CD4-positive, alpha-beta T cell treated with Interleukin-21 for 1 hour (primary cell): Measurements from ENCODE around the gene ANKH.

ENCODE experiments used
- DNase-seq: peaks from one replicate; pipeline ENCODE4 v3.0.0-alpha.2; 2020

Gene ANKH

DNA sequence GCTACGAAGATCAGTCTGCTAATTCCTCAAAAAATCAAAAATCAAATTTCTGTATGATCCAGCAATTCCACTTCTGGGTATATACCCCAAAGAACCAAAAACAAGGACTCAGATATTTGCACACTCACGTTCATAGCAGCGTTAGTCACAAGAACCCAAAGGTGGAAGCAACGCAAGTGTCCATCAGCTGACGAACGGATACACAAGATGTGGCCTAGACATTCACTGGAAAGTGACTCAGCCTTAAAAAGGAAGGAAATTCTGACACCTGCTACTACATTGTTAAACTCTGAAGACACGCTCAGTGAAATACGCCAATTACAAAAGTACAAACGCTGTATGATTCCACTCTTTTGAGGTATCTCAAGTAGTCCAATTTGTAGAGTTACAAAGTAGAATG is 113.7 kb downstream of the ANKH start:
- no peak for DNase-seq

- DNase-seq = no peak
Measured at GRCh38 chr5:14756478-14756877, 115.1 kb downstream of the ANKH start.

GRCh38 chr5:14753947-14754346 is 117.6 kb downstream of the ANKH start:
- no peak for DNase-seq

GRCh38 chr5:14753292-14753691 is 118.3 kb downstream of the ANKH start:
- no peak for DNase-seq

DNA sequence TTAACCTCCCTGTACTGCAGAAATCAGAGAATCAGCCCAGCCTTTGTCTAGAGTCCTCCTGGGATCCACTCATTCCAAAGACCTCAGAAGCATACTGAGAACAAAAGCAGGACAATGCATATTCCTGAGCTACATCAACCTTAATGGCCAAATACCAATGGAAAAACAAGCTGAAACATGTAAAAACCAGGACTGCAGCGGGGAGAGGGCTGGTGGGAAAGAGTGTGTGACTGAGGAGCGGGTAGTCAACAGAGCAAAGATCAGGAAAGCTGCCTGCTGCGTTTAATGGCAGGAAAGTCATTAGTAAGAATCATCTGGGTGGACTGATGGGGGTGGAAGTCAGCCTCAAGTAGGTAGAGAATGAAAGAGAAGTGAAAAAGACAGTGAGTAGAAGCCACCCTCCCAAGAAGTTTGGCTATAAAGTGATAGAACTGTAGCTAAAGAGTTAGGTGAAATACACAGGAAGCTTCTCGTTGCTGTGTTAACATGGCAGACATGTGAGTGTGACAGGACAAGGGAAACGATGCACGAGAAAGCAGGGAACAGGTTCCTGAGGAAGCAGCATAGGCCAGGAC is 119.0 kb downstream of the ANKH start:
- no peak for DNase-seq

DNA sequence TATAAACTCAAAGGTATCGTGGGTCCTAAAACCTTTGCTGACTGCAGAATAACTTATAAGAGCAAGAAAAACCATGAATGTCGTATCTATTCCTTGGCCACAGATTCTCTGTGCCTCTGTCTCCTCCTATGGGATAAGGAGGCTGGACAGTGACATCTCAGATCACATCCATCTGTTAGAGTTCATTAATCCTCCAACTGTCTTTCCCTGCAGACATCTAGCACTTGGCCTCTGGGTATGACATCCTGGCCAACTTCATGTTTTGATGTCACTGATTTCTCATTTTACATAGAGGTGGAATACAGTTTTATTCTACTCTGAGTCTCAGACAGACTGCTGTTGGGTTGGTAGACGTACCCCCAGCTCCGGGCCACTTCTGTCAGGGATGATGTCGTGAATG is 120.9 kb downstream of the ANKH start:
- DNase-seq = no peak

GRCh38 chr5:14749579-14750101 is 121.9 kb downstream of the ANKH start:
- DNase-seq = no peak

DNA sequence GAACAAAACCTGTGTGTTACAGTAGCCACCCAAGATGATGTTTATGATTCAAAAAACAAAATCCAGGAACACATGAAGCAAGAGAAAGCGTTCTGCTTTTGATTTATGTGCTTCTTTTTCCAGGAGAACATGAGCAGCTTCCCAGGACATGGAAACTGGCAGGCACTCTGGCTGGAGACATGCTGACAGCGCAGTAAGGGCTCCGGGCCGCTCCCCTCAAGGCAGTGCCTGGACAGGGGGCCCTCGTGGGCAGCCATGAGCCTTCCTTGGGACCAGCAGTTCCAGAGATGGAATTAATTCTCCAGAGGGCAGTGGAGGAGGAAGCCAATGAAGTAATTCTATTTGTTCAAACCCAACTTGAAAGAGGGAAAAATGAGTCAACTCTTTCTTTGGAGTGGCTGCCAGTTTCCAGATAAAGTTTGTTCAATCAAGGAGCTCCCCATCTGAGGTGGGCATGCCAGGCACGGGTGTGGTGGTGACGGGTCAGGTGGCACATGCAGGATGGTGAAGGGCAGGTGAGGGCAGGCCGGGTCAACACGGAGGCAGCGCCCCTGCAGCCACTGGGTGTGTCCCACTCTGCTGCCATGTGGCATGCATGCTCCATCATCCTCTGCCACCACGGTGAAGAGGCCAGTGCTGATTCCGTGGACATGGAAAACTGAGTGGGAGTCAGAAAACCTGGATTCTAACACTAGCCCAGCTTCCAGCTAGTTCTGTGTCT is 123.2 kb downstream of the ANKH start:
- no peak for DNase-seq

- DNase-seq = peak; percentile 32
Measured at GRCh38 chr5:14745753-14746152, 125.8 kb downstream of the ANKH start.

- no peak for DNase-seq
Measured at GRCh38 chr5:14745188-14745563, 126.4 kb downstream of the ANKH start.

- no peak for DNase-seq
Measured at GRCh38 chr5:14744296-14745187, 127.0 kb downstream of the ANKH start.

DNA sequence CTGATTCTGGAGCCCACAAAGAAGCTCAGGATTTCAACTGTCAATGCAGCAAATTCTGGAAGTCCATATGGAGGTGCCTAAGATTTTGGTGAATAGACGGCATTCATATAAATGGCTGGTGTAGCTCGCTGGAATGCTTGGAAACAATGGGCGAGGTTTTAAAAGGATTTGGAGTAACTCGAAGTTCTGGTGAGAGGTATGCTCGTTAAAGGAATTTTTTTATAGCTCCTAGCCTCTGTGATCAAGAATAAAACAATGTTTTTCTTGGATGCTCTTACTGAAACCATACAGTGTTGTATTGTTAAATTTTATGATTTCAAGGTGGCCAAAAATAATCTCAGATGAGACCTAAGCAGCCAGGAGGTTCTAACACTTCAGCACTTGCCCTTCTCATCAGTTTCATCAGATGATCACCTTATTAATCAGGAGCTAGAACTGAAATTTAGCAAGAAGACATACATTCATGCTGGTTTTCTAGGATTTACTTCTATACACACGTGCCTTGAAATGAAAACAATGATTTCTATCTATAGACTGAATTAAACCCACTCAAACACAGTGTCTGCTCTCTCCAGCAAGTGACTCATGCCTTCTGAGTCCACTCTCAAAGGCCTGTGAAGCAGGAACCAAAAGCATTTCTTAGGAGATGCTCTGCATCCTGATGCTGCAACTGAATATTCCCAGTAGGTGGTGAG is 127.8 kb downstream of the ANKH start:
- no peak for DNase-seq

GRCh38 chr5:14742498-14742897 is 129.1 kb downstream of the ANKH start:
- no peak for DNase-seq

GRCh38 chr5:14741801-14742440 is 129.7 kb downstream of the ANKH start:
- DNase-seq = no peak

DNA sequence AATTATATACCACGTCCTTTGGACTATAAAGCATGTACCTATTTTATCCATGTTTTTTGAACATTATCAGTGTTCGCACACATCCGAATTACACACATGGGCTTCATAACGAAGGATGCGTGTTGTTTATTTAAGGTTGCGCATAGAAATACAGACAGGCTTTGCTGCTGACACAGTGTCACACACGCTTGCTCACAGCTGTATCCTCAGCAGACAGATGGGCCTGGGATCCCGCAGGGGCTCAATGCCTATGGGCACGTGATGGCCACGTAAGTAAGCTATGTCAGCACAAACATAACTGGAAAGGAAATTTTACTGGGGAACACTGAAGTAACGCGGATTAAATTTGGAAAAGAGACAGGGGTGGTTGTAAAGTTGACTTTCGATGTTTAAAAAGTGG is 130.4 kb downstream of the ANKH start:
- no peak for DNase-seq

GRCh38 chr5:14739981-14740380 is 131.6 kb downstream of the ANKH start:
- no peak for DNase-seq

DNA sequence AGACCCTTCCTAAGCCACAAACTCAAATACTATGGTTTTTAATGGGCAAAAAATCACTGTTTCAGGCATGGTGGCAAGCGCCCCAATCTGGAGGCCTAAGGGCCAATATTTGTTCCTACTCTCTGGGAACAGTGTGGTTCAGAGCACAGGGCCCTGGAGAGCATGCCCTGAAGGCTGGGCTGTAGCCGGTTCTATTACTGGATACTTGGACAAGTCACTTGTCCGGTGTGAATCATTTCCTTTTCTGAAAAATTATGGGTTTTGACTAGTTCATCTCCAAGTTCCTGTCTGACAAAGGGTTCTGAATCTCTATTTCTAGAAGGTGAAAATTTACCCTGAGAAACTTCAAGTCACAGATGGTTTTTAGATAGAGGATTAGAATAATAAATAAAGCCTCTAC is 132.0 kb downstream of the ANKH start:
- no peak for DNase-seq

GRCh38 chr5:14738050-14738449 is 133.5 kb downstream of the ANKH start:
- DNase-seq = no peak

- no peak for DNase-seq
Measured at GRCh38 chr5:14737291-14737690, 134.3 kb downstream of the ANKH start.

GRCh38 chr5:14735944-14736343 is 135.6 kb downstream of the ANKH start:
- DNase-seq = no peak

DNA sequence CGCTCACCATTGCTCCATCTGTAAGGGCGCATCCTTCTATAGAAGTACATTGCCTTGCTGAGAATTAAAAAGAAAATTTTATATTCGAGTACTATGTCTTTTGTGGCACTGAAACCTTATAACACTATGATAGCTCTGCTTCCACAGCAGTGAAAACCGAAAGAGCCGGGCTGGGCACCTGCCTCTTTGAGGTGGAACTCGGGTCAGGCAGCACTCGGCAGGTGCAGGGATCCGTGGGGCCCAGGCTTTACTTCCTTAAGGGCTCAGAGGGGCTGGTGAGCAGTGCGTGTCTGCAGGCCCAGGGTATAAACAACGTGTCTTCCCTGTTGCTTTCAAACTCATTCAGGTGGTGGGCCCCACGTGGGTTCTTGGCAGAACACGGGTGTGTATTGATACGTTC is 137.2 kb downstream of the ANKH start:
- no peak for DNase-seq

- DNase-seq = no peak
Measured at GRCh38 chr5:14733661-14734060, 137.9 kb downstream of the ANKH start.

DNA sequence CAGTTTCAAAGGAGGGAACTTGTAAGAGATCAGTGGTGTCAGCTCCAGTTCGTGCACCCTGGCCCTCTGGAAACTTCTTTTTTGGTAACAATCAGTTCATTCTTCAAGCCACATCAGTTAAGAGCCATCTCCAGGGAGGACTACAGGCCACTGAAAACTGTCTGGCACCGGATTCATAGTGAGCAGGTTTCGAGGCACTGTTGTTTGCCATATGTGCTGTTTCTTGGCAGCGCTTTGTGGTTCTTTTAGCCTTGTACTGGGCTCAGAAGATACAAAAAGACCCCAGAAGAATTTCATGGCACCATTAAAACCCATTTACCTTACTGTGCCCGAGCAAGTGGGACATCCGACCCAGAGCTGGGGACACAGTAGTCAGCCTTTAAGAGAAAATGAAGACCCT is 138.6 kb downstream of the ANKH start:
- no peak for DNase-seq
